NT2/D1 (cell line): ENCODE data around the gene NAA60.

Experiments
- SUZ12 ChIP-seq: IDR thresholded peaks from 2 replicates; pipeline ENCODE4 v1.6.1; 2011; ENCODE audit not compliant: insufficient read length, insufficient read depth; ENCODE audit errors: extremely low read depth
- YY1 ChIP-seq: IDR thresholded peaks from 2 replicates; pipeline ENCODE4 v1.6.1; 2011; ENCODE audit not compliant: insufficient read length, insufficient read depth
- ZNF274 ChIP-seq: IDR thresholded peaks from 2 replicates; pipeline ENCODE4 v1.6.1; 2011; ENCODE audit warnings: mild to moderate bottlenecking, low read depth, low read length

DNA sequence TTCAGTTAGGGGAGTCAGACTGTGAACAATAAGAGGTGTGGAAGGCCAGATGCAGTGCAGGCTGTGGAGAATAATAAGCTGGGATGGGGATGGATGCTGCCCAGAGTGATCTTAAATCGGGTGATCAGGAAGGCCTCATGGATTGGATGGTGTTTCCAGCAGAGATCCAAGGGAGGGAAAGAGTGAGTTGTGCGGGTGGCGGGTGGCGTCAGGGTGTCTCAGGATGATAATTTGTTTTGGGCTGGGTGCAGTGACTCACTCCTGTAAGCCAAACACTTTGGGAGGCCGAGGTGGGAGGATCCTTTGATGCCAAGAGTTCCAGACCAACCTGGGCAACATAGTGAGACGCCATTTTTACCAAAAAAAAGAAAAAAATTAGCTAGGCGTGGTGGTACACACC lies 65.3 kb downstream of the NAA60 start:
- TF ChIP-seq YY1 (no peak), ZNF274 (no peak), SUZ12 (no peak)
